ENCODE data around the gene SYCE3.
A peak's percentile ranks its signal among the peaks of the same experiment; 100 is the strongest.

SYCE3 gene

GRCh38 chr22:50525858-50526107, 36.9 kb downstream of the SYCE3 start:
- H3K4me1 ChIP-seq (ENCODE audit: control insufficient read depth, insufficient read depth, low read length), result no peaks in the 10 kb centered on the region; the same call in 1 of the 2 replicates
- ChIA-PET CTCF (interaction anchor here (0.6 to 2.7 kb wide), 53 partner anchors 8 to 735 kb away, joined by 3 to 37 read pairs (median 4); partner anchors contain the start of genes KLHDC7B, LMF2, NCAPH2 and SYCE3), POLR2A (interaction anchor here (0.6 to 5.3 kb wide), 41 partner anchors 9 to 758 kb away, joined by 3 to 189 read pairs (median 5); partner anchors contain the start of genes ARSA, CHKB, CPT1B and HDAC10)
- peaks cover 0 to 39% of the 10 kb centered on the region in 2 experiments; a peak in 1 of 3 replicates for H3K36me3 ChIP-seq (ENCODE audit: control insufficient read depth in 2 of 2, insufficient read depth in 1 of 2, low read length in 2 of 2)
- peak overlapping the region; percentile 90 for H3K27ac ChIP-seq (ENCODE audit: extremely low read depth, low read depth, low read length)
- peak overlapping the region; percentile 79 for H3K4me3 ChIP-seq (ENCODE audit: low read depth, low read length)
- 0 out of 2 replicates have a peak, but pooled peaks have one; percentile 2 for TF ChIP-seq ZNF398 (tag by site-specific recombination; IDR thresholded peaks at IDR 0.05)
- peak; percentile 56 for TF ChIP-seq ZNF596 (tag by site-specific recombination; IDR thresholded peaks at IDR 0.05)
- TF ChIP-seq ZBTB49 (tag by site-specific recombination; IDR thresholded peaks at IDR 0.05; ENCODE audit: low read depth), result no peak
- no peaks in the 10 kb centered on the region for H3K9me3 ChIP-seq (ENCODE audit: control insufficient read depth, insufficient read depth, low read depth, low read length)

- Histone ChIP-seq H3K4me3 (ENCODE audit: low read depth, low read length) (peak within 1 kb of the TSS; percentile 79), H3K9me3 (ENCODE audit: control insufficient read depth, insufficient read depth, low read depth, low read length) (no peaks in the 10 kb centered on the region), H3K36me3 (ENCODE audit: control insufficient read depth in 2 of 2, insufficient read depth in 1 of 2, low read length in 2 of 2) (peaks cover 0 to 40% of the 10 kb centered on the region in 2 experiments; a peak in 2 of 3 replicates), H3K4me1 (ENCODE audit: control insufficient read depth, insufficient read depth, low read length) (no peaks in the 10 kb centered on the region; the same call in 1 of the 2 replicates), H3K27ac (ENCODE audit: extremely low read depth, low read depth, low read length) (peak within 1 kb of the TSS; percentile 90)
- CTCF ChIA-PET, result interaction anchor here (0.6 to 2.7 kb wide), 55 partner anchors 8 to 734 kb away, joined by 3 to 37 read pairs (median 4); partner anchors contain the start of genes KLHDC7B, LMF2, NCAPH2 and SYCE3
- POLR2A ChIA-PET, result interaction anchor here (0.6 to 5.3 kb wide), 43 partner anchors 8 to 758 kb away, joined by 3 to 189 read pairs (median 5); partner anchors contain the start of genes ARSA, CHKB, CPT1B and HDAC10
- TF ChIP-seq ZNF174 (tag by site-specific recombination; IDR thresholded peaks at IDR 0.05), result no peak
- TF ChIP-seq ZNF530 (tag by site-specific recombination; IDR thresholded peaks at IDR 0.05; ENCODE audit: low read depth), result no peak
- TF ChIP-seq ZNF184 (tag by site-specific recombination; IDR thresholded peaks at IDR 0.05), result no peak
- no peak for TF ChIP-seq ZNF549 (tag by site-specific recombination; IDR thresholded peaks at IDR 0.05)
- TF ChIP-seq ZNF394 (tag by site-specific recombination; IDR thresholded peaks at IDR 0.05; ENCODE audit: borderline replicate concordance), result peak; percentile 69; the same call in 1 of the 2 replicates
- TF ChIP-seq MZF1 (tag by site-specific recombination; IDR thresholded peaks at IDR 0.05; ENCODE audit: borderline replicate concordance), result no peak
- peak; percentile 74; the same call in 1 of the 2 replicates for TF ChIP-seq BCL11A (tag by site-specific recombination; IDR thresholded peaks at IDR 0.05; ENCODE audit: low read depth)
- no peak for TF ChIP-seq ZFP3 (tag by site-specific recombination; IDR thresholded peaks at IDR 0.05; ENCODE audit: low read depth)
- TF ChIP-seq ZNF433 (tag by site-specific recombination; IDR thresholded peaks at IDR 0.05; ENCODE audit: low read depth), result no peak
- TF ChIP-seq ZNF645 (tag by site-specific recombination; IDR thresholded peaks at IDR 0.05), result peak; percentile 70
- 0 out of 2 replicates have a peak, but pooled peaks have one; percentile 17 for TF ChIP-seq ZNF768 (tag by site-specific recombination; IDR thresholded peaks at IDR 0.05)
- no peak for TF ChIP-seq ZNF211 (tag by site-specific recombination; IDR thresholded peaks at IDR 0.05; ENCODE audit: low read depth)
- no peak for TF ChIP-seq ZNF280C (tag by site-specific recombination; IDR thresholded peaks at IDR 0.05)
- TF ChIP-seq ZNF223 (tag by site-specific recombination; IDR thresholded peaks at IDR 0.05), result no peak
- TF ChIP-seq GLI4 (tag by site-specific recombination; IDR thresholded peaks at IDR 0.05), result no peak
- no peak for TF ChIP-seq ZNF777 (tag by site-specific recombination; IDR thresholded peaks at IDR 0.05; ENCODE audit: borderline replicate concordance)
- no peak for TF ChIP-seq SCRT2 (tag by site-specific recombination; IDR thresholded peaks at IDR 0.05)
- TF ChIP-seq ZNF239 (tag by site-specific recombination; IDR thresholded peaks at IDR 0.05), result no peak
- TF ChIP-seq KLF7 (tag by site-specific recombination; IDR thresholded peaks at IDR 0.05; ENCODE audit: borderline replicate concordance), result peak; percentile 47; the same call in 1 of the 2 replicates
- TF ChIP-seq ZNF529 (tag by site-specific recombination; IDR thresholded peaks at IDR 0.05; ENCODE audit: insufficient replicate concordance), result no peak
- TF ChIP-seq AEBP2 (tag by site-specific recombination; IDR thresholded peaks at IDR 0.05; ENCODE audit: borderline replicate concordance), result no peak
Observed at GRCh38 chr22:50525104-50525857, 37.4 kb downstream of the SYCE3 start, which contains the start of gene SCO2. SCO2 (minus strand) TSS chr22:50525598; CDS start chr22:50524411, 1,187 bp downstream.
